GM12864 (cell line): Measurements from ENCODE around the gene BIN1.

Experiments used
- DNase-seq: peaks from one replicate; pipeline ENCODE4 v3.0.0-alpha.2; 2011; ENCODE audit warnings: low read depth
- H3K4me3 ChIP-seq: 2 replicates; pipeline ENCODE4 v1.5.1; 2011; ENCODE audit warnings: mild to moderate bottlenecking, low read depth, low read length, control low read depth
- TF ChIP-seq, protein P1 (sequence below): IDR thresholded peaks from 2 replicates; pipeline ENCODE4 v1.5.1; 2011; ENCODE audit warnings: low read depth, mild to moderate bottlenecking, moderate library complexity, low read length, control low read depth, inconsistent platforms; ENCODE audit errors: missing control alignments

BIN1 gene

DNA sequence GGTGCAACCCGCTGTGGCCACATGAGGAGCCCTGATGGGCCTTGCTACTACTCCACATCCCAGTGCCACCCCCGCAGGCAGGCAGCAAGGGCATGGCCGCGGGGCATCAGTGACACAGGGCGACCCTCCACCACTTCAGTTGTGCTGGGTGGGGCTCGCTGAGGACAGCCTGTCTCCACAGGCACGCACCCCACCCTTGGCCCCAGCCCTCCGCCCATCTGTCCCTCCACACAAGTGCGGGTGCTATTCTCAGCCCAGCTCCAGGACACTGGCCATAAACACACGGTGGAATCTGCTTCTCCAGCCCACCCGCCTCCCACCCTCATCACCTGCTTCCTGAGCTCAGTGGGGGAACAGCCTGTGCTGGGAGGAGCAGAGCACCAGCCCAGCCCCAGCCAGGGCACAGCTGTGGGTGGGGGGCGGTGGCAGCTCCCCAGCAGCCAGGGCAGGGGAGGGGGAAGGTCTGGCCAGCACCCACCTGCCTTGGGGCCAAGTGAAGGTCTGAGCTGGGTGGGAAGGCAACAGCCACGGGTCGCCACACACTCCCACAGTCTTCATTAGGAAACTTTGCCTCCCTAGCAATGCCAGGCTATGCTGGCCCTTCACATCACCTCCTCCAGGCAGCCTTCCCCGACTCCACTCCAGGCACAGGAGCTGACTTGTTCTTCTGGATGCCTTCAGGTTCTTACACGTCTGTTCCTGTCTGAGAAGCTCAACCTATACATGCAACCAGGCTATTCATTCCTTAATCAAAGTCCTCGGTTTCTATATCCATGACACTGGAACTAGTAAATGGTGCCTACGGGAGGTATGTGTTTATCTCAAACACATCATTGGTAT lies 16.5 kb downstream of the BIN1 start:
- H3K4me3 ChIP-seq, result no peak overlapping the region
- TF ChIP-seq, protein P1, sequence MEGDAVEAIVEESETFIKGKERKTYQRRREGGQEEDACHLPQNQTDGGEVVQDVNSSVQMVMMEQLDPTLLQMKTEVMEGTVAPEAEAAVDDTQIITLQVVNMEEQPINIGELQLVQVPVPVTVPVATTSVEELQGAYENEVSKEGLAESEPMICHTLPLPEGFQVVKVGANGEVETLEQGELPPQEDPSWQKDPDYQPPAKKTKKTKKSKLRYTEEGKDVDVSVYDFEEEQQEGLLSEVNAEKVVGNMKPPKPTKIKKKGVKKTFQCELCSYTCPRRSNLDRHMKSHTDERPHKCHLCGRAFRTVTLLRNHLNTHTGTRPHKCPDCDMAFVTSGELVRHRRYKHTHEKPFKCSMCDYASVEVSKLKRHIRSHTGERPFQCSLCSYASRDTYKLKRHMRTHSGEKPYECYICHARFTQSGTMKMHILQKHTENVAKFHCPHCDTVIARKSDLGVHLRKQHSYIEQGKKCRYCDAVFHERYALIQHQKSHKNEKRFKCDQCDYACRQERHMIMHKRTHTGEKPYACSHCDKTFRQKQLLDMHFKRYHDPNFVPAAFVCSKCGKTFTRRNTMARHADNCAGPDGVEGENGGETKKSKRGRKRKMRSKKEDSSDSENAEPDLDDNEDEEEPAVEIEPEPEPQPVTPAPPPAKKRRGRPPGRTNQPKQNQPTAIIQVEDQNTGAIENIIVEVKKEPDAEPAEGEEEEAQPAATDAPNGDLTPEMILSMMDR, result no peak
- DNase-seq, result no peak

DNA sequence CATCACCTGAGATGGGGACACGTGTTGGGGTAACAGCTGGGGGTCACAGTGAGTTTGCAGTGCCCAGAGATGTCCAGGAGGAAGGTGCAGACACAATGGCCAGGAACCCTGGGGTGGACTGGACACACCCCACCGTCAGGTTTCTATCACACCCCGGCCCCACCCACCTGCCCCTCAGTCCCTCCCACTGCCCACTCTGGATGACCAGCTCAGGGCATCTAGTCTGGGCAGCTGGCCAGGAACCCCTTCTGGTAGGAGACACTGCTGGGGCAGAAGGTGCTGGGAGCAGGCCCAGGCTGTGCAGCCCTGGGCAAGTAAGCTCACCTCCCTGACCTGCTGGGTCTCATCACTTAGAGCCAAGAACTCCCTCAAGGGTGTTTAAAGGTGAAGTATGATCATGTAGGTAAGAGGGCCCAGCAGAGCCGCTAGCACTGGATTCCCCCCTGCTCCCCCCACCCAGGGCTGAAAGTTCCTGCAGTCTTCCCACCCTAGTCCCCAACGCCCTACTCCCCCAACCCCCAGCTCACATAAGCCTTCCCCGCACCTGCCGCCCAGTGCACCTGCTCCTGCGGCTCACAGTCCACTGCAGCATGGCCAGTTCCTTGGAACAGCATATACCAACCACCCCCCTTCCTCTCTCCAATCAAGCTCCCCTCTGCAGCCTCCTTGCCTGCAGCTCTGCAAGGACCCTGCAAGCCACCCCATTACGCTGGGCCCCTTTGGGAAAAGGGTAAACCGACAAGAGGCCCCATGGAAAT lies 17.3 kb downstream of the BIN1 start:
- no peak for DNase-seq
- TF ChIP-seq, protein P1, result no peak
- no peak overlapping the region for H3K4me3 ChIP-seq

DNA sequence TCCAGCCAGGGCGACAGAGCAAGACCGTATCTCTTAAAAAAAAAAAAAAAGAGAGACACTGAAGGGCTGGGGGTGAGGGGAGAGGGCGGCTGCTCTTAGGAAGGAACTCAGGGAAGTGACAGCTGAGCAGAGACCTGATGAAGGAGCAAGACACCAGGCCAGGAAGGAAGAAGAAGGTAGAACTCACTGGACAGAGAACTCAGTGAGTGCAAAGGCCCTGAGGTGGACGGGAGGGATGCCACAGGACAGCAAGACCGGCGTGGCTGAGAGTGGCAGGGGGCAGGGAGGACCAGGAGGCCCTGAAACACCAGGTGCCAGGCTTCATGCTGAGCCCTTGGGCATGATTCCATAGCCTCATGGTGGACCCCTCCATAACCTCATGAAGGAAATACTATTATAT lies 18.2 kb downstream of the BIN1 start:
- H3K4me3 ChIP-seq, result no peak overlapping the region
- TF ChIP-seq, protein P1, result no peak
- no peak for DNase-seq

DNA sequence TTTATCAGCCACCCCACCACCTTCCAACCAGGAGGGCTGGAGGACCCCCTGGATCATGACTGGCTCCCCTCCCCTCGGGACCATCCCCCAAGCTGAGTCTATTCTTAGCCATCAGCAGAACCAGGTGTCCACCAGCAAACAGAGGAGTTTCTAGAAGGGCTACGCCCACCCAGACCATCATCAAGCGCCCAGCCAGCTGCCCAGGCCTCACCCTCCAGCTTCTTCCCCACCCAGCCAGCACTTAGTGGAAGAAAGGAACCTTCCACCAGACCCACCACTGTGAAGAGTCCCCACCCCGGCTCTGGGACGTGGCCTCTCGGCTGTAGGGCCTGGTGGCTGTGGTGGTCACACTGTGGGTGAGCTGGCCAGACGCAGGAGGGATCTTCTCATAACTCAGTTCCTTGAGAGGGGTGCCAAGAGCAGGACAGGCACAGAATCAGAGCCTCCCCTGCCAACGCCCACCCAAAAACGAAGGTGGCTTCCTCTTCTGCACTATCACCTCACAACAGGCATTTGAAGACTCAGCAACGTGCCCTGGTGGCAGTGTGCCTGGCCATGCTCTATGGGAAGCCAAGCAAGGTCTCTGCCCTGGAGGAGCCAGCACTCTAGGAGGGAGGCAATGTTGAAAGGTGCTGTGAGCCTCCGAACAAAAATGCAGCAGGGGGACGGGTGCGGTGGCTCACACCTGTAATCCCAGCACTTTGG lies 19.0 kb downstream of the BIN1 start:
- no peak for DNase-seq
- H3K4me3 ChIP-seq, result no peak overlapping the region
- TF ChIP-seq, protein P1, result no peak

DNA sequence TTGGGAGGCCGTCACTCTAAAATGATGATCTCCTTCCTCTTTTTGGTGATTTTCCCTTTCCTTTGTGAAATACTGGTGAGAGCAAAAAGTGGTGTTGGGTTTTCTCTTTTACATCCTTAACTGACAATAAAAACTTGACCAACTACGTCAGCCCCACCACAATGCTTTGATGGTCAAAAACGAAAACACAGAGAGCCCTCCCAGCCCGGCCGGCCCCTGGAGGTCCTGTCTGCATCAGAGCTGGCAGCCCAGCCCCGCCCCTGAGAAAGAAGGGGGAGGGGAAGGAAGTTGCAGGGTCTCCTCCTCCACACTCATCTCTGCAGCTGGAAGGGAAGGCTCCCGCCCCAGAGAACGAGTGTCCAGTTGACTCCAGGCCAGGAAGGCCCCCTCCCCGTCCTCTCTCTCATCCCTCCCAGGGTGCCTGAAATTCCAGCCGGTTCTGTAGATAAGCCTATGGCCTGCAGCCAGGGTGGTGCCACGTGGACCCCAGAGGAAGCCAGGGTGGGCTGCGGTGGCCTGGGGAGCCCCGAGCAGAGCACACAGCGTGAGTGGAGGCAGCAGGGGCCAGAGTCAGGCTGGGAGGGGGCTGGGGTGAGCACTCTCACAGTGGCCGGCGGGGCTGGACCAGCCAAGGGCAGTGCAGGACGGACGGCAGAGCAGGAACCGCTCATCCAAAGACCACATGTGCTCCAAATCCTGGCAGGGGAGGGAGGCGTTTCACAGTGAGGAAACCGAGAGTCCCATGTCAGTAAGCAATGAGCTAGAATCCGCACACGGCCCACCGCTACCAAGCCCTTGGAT lies 19.8 kb downstream of the BIN1 start:
- TF ChIP-seq, protein P1, result no peak
- no peak for DNase-seq
- H3K4me3 ChIP-seq, result no peak overlapping the region

DNA sequence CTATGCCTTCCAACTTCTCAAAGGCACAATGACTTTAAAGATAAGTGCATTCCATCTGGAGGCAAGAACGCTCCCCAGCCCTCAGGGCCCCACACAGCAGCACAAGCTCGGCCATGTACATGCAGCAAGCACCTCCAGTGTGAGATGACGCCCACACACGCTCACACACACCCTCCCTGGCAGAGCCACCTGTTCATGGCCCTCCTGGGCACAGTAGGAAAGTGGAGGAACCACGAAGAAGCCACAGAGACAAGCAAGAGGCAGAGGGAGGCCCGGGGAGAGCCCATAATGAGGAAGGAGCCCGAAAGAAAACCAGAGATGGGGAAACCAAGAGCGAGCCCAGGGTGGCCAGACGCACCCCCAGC lies 21.7 kb downstream of the BIN1 start:
- H3K4me3 ChIP-seq, result no peak overlapping the region
- DNase-seq, result no peak
- TF ChIP-seq, protein P1, result no peak
